Limb (tissue), 2 donors: Measurements from ENCODE around the gene SORCS1.

Experiments
- DNase-seq, 2 donors: peaks; one replicate each; pipeline ENCODE4 v3.0.0-alpha.2; 2016; ENCODE audit errors: extremely low spot score in 2 of 2

SORCS1 gene

GRCh38 chr10:107104026-107104652 lies 60.4 kb downstream of the SORCS1 start:
- no peak for DNase-seq

- DNase-seq = no peak
Observed at GRCh38 chr10:107103174-107104025, 61.1 kb downstream of the SORCS1 start.

- DNase-seq = no peak
Observed at GRCh38 chr10:107098326-107098725, 66.2 kb downstream of the SORCS1 start.

GRCh38 chr10:107094824-107095522 lies 69.5 kb downstream of the SORCS1 start:
- no peak for DNase-seq

GRCh38 chr10:107092321-107092720 lies 72.2 kb downstream of the SORCS1 start:
- no peak for DNase-seq

GRCh38 chr10:107091126-107091525 lies 73.4 kb downstream of the SORCS1 start:
- no peak for DNase-seq

- DNase-seq = no peak
Observed at GRCh38 chr10:107085665-107086525, 78.6 kb downstream of the SORCS1 start.

- DNase-seq = no peak
Observed at GRCh38 chr10:107083388-107084009, 81.0 kb downstream of the SORCS1 start.

GRCh38 chr10:107081644-107082043 lies 82.9 kb downstream of the SORCS1 start:
- no peak for DNase-seq

GRCh38 chr10:107075117-107075516 lies 89.4 kb downstream of the SORCS1 start:
- DNase-seq = no peak

- no peak for DNase-seq
Observed at GRCh38 chr10:107072786-107073185, 91.7 kb downstream of the SORCS1 start.

- DNase-seq = no peak
Observed at GRCh38 chr10:107072028-107072427, 92.5 kb downstream of the SORCS1 start.

GRCh38 chr10:107071301-107071700 lies 93.2 kb downstream of the SORCS1 start:
- DNase-seq = no peak

- DNase-seq = no peak
Observed at GRCh38 chr10:107067843-107068242, 96.7 kb downstream of the SORCS1 start.

GRCh38 chr10:107064075-107064474 lies 100.4 kb downstream of the SORCS1 start:
- DNase-seq = no peak

- DNase-seq = no peak
Observed at GRCh38 chr10:107059872-107060271, 104.6 kb downstream of the SORCS1 start.

- DNase-seq = no peak
Observed at GRCh38 chr10:107059068-107059804, 105.3 kb downstream of the SORCS1 start.

GRCh38 chr10:107058331-107058730 lies 106.2 kb downstream of the SORCS1 start:
- DNase-seq = no peak

GRCh38 chr10:107056182-107056581 lies 108.3 kb downstream of the SORCS1 start:
- DNase-seq = no peak

GRCh38 chr10:107054469-107055156 lies 109.9 kb downstream of the SORCS1 start:
- no peak for DNase-seq
